ENCODE results near the gene DOCK2. TPM values are rescaled to one million over a fixed set of nuclear protein-coding genes. Genes with fewer than 3 reads are reported as not detected.

Gene DOCK2
- total and polyA plus RNA-seq, 7 donors: 2.3 to 21.1 (median 12.5) TPM

GRCh38 chr5:169635936-169636335 lies 1.1 kb upstream of the DOCK2 start:
- 70 to 80% methylated on average over 1 of the region's 1 CpG for WGBS, 2 donors
- H3K36me3 ChIP-seq: no peaks in the 10 kb centered on the region
- TF ChIP-seq EP300 (IDR thresholded peaks at IDR 0.05) (no peak), POLR2A (IDR thresholded peaks at IDR 0.05) (no peak), CTCF (IDR thresholded peaks at IDR 0.05) (no peak), POLR2AphosphoS5 (IDR thresholded peaks at IDR 0.05) (no peak)

GRCh38 chr5:169636477-169637084 lies 494 bp upstream of the DOCK2 start:
- Histone ChIP-seq H3K36me3 (no peaks in the 10 kb centered on the region), H3K4me3 (peak overlapping the region in 3 of 4 donors; percentile 29 to 49 (median 43)), H3K9me3 (no peaks in the 10 kb centered on the region), H3K27me3 (peaks cover 5 to 22% (median 10%) of the 10 kb centered on the region in 3 donors), H3K4me1 (peaks cover 0 to 6% (median 5%) of the 10 kb centered on the region in 4 donors), H3K27ac (peak overlapping the region in 1 of 4 donors; percentile 47)
- no peak for TF ChIP-seq CTCF (IDR thresholded peaks at IDR 0.05)
- no peak for TF ChIP-seq POLR2AphosphoS5 (IDR thresholded peaks at IDR 0.05)
- TF ChIP-seq EP300 (IDR thresholded peaks at IDR 0.05): no peak
- DNase-seq: no peak
- intact Hi-C loops (cut with DNase I): no loop called here
- 39 to 52% methylated on average over 23 of the region's 23 CpGs for WGBS, 2 donors

More at GRCh38 chr5:169635936-169636335, 1.1 kb upstream of the DOCK2 start:
- peaks cover 5 to 22% (median 10%) of the 10 kb centered on the region in 3 donors for H3K27me3 ChIP-seq
- H3K4me3 ChIP-seq: no peak overlapping the region
- intact Hi-C loops (cut with DNase I): no loop called here
- no peak for DNase-seq
- H3K27ac ChIP-seq: no peak overlapping the region
- H3K9me3 ChIP-seq: no peaks in the 10 kb centered on the region
- peaks cover 0 to 6% (median 5%) of the 10 kb centered on the region in 4 donors for H3K4me1 ChIP-seq

- WGBS, 2 donors: 10 to 25% methylated on average over 18 of the region's 18 CpGs
- Histone ChIP-seq H3K27me3 (peaks cover 5 to 22% (median 10%) of the 10 kb centered on the region in 3 donors), H3K9me3 (no peaks in the 10 kb centered on the region), H3K4me3 (peak overlapping the region in 3 of 4 donors; percentile 29 to 49 (median 43)), H3K4me1 (peaks cover 0 to 6% (median 5%) of the 10 kb centered on the region in 4 donors), H3K27ac (peak overlapping the region; percentile 38 to 49 (median 46)), H3K36me3 (no peaks in the 10 kb centered on the region)
- TF ChIP-seq CTCF (IDR thresholded peaks at IDR 0.05) (no peak), EP300 (IDR thresholded peaks at IDR 0.05) (no peak), POLR2A (IDR thresholded peaks at IDR 0.05) (no peak), POLR2AphosphoS5 (IDR thresholded peaks at IDR 0.05) (no peak)
- DNase-seq: no peak
- intact Hi-C loops (cut with DNase I): no loop called here
These were observed 560 bp downstream of the DOCK2 start for GRCh38 chr5:169637549-169638121.

- peaks cover 0 to 6% (median 5%) of the 10 kb centered on the region in 4 donors for H3K4me1 ChIP-seq
- no peak overlapping the region for H3K4me3 ChIP-seq
- H3K27ac ChIP-seq: no peak overlapping the region
- no peak for DNase-seq
- peaks cover 5 to 17% (median 10%) of the 10 kb centered on the region in 3 donors for H3K27me3 ChIP-seq
- H3K9me3 ChIP-seq: no peaks in the 10 kb centered on the region
- H3K36me3 ChIP-seq: no peaks in the 10 kb centered on the region
- 16 to 46% methylated on average over 6 of the region's 6 CpGs for WGBS, 2 donors
- TF ChIP-seq EP300 (IDR thresholded peaks at IDR 0.05) (no peak), POLR2AphosphoS5 (IDR thresholded peaks at IDR 0.05) (no peak), POLR2A (IDR thresholded peaks at IDR 0.05) (no peak), CTCF (IDR thresholded peaks at IDR 0.05) (no peak)
- intact Hi-C loops (cut with DNase I): no loop called here
These were observed 4.2 kb downstream of the DOCK2 start for GRCh38 chr5:169641253-169641652.
